Stimulated activated CD8-positive, alpha-beta memory T cell treated with anti-CD3 and anti-CD28 coated beads, Interleukin-7, amount 100 ng/mL, for 1 hour (primary cell): ENCODE measurements around the gene SYNE2.
"Not testable (repeated sequence)": the region's sequence is repeated elsewhere in the genome, so short reads cannot be mapped to it uniquely, and the experiment has no call there.

ENCODE experiments used
- DNase-seq, 2 donors: peaks; one replicate each; pipeline ENCODE4 v3.0.0-alpha.2; 2020; ENCODE audit warnings: low read depth in 2 of 2

SYNE2 gene

DNA sequence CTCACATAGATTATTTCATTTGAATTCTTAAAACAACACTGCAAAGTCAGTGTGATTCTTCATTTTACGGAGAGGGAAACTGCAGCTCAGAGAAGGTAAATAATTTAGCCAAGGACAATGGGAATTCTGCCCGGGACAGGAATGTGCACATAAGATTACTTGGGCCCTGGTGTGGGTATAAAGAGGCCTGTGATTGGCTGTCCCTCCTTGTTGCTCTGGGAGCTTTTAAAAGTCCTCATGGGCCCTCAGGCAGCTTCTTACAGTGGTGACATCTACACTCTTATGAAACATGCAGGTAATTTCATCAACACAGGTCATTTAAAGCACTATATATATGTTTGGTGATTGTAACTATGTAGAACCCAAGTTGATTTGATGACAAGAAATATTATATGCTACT lies 341.0 kb downstream of the SYNE2 start:
- no peak for DNase-seq

DNA sequence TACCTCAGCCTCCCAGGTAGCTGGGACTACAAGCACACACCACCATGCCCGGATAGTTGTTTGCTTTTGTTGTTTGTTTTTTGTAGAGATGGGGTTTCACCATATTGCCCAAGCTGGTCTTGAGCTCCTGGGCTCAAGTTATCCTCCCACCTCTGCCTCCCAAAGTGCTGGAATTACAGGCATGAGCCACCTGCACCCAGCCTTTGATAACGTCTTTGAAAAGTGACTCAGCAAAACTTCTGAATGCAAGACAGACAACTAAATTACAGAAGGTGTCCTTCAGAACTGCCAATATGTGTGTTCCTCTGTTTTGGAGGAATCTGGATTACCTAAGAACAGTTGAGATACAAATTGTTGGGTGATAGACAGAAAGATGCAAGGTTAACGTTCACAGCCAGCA lies 341.6 kb downstream of the SYNE2 start:
- no peak for DNase-seq

DNA sequence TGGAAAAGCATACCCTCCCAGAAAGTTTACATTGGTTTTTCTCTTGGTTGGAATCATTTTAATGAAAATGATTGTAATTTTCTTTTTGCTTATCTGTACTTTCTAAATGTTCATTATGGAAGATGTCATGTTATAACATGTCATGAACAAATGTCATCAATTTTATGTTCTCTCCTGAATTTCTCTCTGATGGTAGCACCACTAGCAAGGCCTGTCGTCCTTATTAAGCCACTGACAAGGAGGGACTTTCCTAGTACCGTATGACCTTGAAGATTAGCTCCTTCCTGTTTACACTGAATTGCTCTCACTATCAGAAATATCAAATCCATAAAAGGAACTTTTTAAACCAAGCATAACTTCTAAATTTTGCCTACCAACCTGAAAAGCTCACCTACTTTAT lies 342.4 kb downstream of the SYNE2 start:
- DNase-seq, result no peak

- DNase-seq, result no peak
Measured at GRCh38 chr14:64196056-64196455, 343.3 kb downstream of the SYNE2 start.

DNA sequence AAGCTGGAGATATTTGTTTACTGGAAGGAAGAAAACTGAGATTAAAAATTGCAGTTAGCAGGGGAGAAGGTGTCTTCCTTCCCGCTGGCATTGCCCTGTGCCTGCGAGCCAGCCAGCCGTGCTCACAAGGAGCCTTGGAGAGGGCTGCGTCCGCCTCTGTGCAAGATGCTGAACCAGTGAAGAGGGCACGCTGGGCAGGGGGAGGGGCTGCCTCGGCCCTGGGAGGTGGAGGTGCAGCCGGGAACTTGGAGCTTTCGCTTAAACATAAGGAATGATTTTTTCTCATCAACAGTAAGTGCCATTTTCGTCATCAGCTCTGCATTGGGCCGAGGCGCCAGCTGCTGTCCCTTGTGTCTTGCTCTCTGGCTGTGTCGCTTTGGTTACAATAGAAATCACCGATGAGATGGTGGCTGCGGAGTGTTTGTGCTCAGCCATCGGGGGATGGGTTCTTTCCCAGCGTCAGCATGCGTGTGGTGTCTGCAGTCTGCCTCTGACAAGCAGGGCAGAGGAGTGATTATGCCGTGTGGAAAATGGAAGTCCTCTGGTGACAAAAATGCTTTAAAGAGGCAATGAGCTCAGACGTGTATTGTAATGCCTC lies 344.1 kb downstream of the SYNE2 start:
- no peak for DNase-seq

DNA sequence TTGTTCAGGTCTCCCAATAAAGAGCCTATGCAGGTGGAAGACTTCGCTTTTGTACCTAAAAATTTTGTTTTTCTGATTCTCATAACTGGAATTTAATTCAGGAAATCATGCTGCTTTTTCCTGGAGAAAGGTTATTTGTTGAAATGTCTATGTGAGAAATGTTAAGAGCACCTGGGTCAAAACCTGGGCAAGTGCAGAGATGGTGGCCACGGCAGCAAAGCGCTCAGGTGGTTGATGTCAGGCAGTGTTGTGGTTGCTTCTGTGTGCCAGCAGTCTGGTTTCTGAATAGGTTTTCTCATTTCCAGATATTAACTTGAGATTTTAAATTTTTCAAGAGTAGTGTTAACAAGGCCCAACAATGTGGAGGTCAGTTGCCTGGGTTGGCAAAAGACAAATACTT lies 345.2 kb downstream of the SYNE2 start:
- DNase-seq, result no peak

- DNase-seq, result no peak
Measured at GRCh38 chr14:64198486-64198885, 345.7 kb downstream of the SYNE2 start.

- no peak for DNase-seq
Measured at GRCh38 chr14:64200170-64200569, 347.4 kb downstream of the SYNE2 start.

DNA sequence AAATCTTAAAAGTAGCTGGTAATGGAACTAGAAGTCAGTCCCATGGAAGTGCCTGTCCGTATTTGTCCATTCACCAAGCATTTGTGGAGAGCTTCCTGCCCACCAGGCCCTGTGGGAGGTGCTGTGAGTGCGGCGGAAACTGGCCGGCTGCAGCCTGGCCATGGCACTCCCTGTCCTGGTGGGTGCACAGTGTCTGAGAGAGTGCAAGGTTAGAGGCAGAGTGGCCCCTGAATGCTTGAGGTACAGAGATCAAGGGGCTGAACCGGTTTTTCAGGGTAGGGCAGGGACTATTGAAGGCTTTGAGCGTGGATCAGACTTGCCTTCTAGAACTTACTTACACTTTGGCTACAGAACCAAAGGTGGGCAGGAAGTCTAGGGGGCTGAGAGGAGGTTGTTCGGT lies 348.5 kb downstream of the SYNE2 start:
- no peak for DNase-seq

DNA sequence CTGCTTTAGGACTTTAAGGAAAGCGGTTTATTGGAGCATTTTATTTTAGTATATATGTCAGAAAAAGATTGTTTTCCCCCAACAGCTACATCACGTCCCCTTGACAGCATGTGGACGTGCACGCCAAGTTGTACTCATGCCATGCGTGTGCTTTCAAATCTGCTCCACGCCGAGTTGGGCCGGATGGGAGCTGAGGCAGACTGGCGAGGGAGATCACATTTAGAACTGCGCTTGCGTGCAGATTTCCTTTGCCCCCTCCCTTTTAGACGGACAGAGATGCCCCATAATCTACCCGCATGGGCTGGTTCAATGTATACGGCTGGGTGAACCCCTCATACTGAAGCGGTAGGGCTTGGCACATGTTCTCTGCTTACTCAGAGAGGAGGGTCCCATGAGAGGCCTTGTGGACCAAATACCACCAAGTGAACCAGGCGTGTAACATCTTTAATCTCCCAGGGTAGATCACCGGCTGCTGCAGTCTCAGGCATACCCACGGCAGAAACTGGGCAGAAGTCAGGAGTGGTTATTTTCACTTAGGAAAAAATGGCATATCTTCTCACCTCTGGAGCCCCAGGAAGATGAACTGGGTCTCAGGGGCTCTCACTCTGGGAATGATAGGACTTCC lies 349.2 kb downstream of the SYNE2 start:
- DNase-seq, result no peak

GRCh38 chr14:64202716-64203115 lies 349.9 kb downstream of the SYNE2 start:
- DNase-seq, result no peak

DNA sequence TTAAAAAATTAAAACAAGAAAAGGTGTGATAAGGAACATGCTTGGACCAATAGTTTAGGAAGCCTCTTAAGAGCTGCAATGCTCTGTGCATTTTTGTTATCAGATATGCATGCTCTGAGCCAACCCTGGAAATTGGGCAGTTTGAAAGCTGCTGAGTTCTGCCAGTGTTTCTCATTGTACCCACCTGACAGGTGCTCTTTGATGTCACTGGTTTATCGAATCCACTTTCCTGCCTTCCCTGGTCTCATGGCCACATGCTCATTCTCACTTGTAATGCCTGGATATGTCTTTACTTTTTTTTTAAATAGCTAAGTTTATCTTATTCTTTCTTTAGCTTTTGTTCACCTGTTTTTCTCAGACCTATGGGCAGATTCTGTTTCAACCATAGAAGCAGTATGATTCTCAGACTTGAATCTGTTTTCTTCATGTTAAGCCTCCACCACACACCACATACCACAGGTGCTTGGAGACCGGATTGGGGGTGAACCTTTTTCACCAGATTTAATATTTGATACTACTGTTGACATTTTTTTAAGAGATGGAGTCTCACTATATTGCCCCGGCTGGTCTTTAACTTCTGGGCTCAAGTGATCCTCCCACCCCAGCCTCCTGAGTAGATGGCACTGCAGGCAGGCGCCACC lies 350.7 kb downstream of the SYNE2 start:
- no peak for DNase-seq

DNA sequence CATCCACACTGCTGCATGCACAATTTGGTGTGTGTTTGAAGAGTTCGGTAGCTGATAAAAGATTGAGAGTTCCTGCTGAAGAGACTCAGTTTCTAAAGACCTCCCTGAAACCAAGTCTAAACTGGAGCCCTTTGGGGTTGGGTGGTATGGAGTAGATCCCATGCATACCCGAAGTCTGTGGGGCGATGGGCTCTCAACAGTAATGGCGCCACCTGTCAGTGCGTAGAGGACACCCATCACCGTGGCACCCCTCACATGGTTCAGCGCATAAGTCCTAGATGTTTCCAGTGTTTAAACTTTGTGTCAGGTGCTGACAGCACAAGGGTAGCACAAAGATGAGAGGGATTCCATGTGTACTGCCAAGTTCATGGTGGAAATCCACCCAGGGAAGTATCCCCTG lies 355.5 kb downstream of the SYNE2 start:
- DNase-seq, result no peak

GRCh38 chr14:64208981-64209380 lies 356.2 kb downstream of the SYNE2 start:
- no peak for DNase-seq

DNA sequence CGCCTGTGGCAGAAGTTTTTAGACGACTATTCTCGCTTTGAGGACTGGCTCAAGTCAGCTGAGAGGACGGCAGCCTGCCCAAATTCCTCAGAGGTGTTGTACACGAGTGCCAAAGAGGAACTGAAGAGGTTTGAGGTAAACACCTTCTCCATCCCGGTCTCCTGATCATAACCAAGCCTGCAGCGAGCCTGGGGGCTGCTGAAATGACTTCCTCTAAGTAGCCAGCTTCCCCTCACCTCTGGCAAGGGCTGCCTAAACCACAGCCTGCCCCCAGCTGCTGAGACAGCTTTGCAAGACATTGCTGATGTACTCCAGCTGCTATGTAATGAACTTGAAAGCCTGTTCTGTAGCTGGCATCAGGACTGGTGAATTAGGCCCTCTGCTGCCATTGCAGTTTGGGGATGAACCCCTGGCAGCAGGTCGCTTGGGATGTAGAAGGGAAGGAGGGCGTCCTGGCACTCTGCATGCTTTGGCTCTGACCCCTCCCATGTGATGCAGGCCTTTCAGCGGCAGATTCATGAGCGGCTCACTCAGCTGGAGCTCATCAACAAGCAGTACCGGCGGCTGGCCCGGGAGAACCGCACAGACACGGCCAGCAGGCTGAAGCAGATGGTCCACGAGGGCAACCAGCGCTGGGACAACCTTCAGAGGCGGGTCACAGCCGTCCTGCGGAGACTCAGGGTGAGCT lies 356.8 kb downstream of the SYNE2 start:
- DNase-seq, result no peak

GRCh38 chr14:64210216-64210615 lies 357.4 kb downstream of the SYNE2 start:
- no peak for DNase-seq

- DNase-seq, result not testable (repeated sequence)
Measured at GRCh38 chr14:64210912-64211311, 358.1 kb downstream of the SYNE2 start.

DNA sequence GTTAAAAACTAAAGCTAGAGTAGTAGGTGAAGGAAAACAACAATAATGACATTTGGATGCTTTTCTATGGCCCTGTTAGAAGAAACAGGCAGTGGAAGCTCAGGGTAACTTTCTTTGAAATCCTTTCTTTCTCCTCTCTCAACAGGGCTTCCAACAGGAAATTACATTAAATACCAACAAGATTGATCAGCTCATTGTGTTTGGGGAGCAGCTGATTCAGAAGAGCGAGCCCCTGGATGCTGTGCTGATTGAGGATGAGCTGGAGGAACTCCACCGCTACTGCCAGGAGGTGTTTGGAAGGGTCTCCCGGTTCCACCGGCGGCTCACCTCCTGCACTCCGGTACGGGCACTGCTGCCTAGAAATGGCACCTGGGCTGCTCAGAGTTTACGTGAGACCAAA lies 359.9 kb downstream of the SYNE2 start:
- DNase-seq, result no peak

DNA sequence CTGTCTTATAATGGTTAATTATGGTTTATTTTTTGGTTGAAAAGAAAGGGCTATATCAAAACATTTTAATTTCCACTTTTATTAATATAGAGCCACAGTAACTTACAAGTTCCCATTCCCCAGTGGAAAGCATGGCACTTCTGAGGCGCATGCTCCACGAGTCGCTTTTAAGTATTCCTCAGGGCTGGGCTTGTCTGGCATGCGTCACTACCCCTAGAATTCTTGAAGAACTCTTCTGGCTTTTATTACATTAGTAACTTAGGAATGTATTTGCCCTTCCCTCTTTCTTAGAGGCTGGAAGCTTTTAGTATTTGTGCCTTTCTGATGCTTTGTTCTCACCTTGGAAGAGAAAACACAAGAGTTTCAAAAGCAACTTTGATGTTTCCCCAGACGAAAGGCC lies 360.3 kb downstream of the SYNE2 start:
- DNase-seq, result no peak

GRCh38 chr14:64213853-64214570 lies 361.2 kb downstream of the SYNE2 start:
- no peak for DNase-seq

GRCh38 chr14:64215274-64215673 lies 362.5 kb downstream of the SYNE2 start:
- no peak for DNase-seq

- no peak for DNase-seq
Measured at GRCh38 chr14:64215978-64216377, 363.2 kb downstream of the SYNE2 start.
